CD4-positive, alpha-beta T cell treated with Interleukin-10 for 1 hour (primary cell): ENCODE results near the gene AQP1.

Experiments used
- DNase-seq: peaks from one replicate; pipeline ENCODE4 v3.0.0-alpha.2; 2020

Gene AQP1

GRCh38 chr7:30907527-30908267, 4.0 kb upstream of the AQP1 start:
- DNase-seq, result no peak

- no peak for DNase-seq
Observed at GRCh38 chr7:30908681-30909080, 3.0 kb upstream of the AQP1 start.

GRCh38 chr7:30909431-30909830, 2.2 kb upstream of the AQP1 start:
- no peak for DNase-seq

- no peak for DNase-seq
Observed at GRCh38 chr7:30910411-30911073, 1.1 kb upstream of the AQP1 start.

- DNase-seq, result no peak
Observed at GRCh38 chr7:30911133-30911532, 520 bp upstream of the AQP1 start.

GRCh38 chr7:30912021-30912730, 523 bp downstream of the AQP1 start:
- no peak for DNase-seq

- no peak for DNase-seq
Observed at GRCh38 chr7:30912731-30912985, 1.0 kb downstream of the AQP1 start.

- DNase-seq, result no peak
Observed at GRCh38 chr7:30912986-30913811, 1.5 kb downstream of the AQP1 start.

- no peak for DNase-seq
Observed at GRCh38 chr7:30913821-30914515, 2.3 kb downstream of the AQP1 start.

- no peak for DNase-seq
Observed at GRCh38 chr7:30914596-30914995, 2.9 kb downstream of the AQP1 start.

GRCh38 chr7:30915005-30915601, 3.5 kb downstream of the AQP1 start:
- DNase-seq, result no peak

- no peak for DNase-seq
Observed at GRCh38 chr7:30915751-30916150, 4.1 kb downstream of the AQP1 start.

- DNase-seq, result no peak
Observed at GRCh38 chr7:30916255-30916654, 4.6 kb downstream of the AQP1 start.

- DNase-seq, result no peak
Observed at GRCh38 chr7:30916767-30917166, 5.1 kb downstream of the AQP1 start.

GRCh38 chr7:30917216-30917893, 5.7 kb downstream of the AQP1 start:
- DNase-seq, result no peak

GRCh38 chr7:30918676-30919075, 7.0 kb downstream of the AQP1 start:
- no peak for DNase-seq

- DNase-seq, result no peak
Observed at GRCh38 chr7:30920021-30920583, 8.4 kb downstream of the AQP1 start.

- DNase-seq, result no peak
Observed at GRCh38 chr7:30920584-30921539, 9.2 kb downstream of the AQP1 start.

- DNase-seq, result no peak
Observed at GRCh38 chr7:30921540-30922401, 10.1 kb downstream of the AQP1 start.
